Measurements from ENCODE around the gene PPAN.
A peak's percentile ranks its signal among the peaks of the same experiment; 100 is the strongest.

PPAN gene

DNA sequence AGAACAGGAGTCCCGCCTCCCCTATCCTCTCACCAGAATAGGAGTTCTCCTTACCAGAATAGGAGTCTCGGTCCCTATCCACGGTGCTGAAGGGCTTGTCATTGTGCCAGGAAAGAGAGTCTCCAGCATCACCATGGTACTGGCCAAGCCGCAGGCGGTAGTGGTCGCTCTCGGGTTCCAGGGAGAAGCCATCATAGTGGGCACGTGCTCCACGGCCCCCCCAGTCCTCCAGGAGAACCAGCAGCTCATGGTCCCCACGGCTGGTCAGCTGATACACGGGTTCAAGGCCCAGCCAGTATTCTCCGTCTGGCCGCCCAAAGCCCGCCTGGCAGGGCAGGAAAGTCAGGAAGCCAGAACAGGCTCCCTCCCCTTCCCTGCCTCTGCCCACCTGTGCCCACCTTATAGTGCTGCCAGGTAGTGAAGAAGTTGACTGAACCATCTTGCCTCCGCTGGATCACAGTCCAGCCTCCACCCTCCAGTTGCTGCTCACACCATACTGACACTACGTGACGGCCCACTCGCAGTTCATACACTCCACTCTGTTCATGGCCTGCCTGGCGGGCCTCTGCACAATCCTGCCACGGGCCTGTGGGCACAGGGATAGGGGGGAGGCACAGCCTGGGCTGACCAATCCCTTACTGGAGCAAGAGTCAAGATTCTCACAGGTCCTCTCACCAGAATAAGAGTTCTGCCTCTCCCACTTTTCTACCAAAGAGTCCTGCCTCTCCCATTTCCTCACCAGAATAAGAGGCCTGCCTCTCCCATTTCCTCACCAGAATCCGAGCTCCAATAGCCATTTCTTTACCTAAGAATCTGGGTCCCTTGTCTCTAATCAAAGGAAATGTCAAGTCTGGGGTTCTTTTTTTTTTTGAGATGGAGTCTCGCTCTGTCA, 12.6 kb upstream of the PPAN start:
- DNase-seq: no peak

DNA sequence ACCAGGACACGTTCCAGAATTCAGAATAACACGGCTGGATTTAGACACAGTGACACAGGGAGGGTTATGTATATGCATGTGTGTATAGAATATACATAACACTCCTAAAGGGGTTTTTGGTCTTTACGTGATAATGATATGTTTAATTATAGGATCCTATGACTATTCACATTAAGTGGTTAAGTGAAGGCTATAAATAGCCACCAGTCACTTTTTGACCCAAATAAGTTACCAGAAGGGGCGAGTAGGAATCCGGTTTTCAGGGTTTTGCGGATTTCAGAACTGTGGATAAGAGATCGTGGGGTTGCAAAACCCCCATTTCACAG, 10.6 kb upstream of the PPAN start:
- no peak for DNase-seq

DNA sequence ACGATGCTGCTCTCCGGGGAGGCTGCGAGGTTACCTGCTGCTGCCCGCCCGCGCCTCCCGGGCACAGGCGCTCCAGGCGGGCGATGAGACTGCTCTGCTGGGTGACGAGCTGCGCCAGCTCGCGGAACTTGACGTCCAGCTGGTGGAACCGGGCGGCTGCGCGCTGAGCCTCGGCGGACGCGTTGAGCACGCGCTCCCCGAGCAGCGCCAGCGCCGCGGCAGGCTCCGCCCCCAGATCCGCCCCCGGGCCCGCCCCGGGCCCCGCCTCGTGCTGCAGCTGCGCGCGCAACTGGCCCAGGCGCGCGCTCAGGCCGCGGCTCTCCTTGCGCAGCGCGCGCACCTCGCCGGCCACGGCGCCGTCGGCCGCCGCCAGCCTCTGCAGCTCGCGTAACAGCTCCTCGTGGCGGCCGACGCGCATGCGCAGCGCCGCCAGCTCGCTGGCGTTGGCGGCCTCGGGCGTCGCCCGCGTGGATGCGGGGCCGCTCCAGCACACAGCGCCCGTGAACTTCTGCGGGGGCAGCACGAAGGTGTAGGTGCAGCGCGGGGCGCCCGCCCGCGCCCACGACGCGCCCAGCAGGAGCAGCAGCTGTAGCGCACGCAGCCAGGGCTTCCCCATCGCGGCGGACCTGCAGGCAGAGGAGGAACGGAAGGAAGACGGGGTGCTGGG, 10.1 kb upstream of the PPAN start:
- DNase-seq: peak; percentile 85

DNA sequence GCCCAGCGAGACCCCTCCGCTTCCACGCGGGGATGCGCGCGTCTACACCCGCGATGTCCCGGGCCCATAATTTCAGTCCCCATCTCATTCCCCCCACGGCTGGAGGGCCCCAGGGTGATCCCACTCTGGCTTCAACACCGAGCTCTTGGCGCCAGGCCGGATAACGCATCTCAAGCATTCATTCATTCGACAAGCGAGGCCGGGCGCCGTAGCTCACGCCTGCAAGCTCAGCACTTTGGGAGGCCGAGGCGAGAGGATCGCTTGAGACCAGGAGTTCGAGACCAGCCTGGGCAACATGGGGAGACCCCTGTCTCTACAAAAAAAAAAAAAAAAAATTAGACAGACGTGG, 9.6 kb upstream of the PPAN start:
- DNase-seq: no peak

DNA sequence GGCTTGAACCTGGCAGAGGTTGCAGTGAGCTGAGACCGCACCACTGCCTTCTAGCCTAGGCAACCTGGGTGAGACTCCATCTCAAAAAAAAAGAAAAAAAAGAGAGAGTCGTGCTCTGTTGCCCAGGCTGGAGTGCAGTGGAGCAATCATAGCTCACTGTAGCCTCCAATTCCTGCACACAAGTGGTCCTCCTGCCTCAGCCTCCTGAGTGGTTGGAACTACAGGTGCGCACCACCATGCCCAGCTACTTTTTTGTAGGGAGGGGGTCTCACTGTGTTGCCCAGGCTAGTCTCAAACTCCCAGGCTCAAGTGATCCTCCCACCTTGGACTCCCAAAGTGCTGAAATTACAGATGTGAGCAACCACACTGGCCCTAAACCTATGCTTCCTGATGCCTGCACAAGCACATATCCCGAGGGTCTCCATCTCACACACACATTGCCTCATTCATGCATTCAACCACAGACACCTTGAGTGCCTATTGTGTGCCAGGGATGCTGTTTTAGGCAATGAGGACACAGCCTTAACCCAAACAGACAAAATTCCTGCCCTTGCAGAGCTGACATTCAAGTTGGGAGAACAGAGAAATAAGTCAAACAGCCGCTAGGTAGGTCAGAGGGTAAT, 5.9 kb upstream of the PPAN start:
- DNase-seq: no peak

DNA sequence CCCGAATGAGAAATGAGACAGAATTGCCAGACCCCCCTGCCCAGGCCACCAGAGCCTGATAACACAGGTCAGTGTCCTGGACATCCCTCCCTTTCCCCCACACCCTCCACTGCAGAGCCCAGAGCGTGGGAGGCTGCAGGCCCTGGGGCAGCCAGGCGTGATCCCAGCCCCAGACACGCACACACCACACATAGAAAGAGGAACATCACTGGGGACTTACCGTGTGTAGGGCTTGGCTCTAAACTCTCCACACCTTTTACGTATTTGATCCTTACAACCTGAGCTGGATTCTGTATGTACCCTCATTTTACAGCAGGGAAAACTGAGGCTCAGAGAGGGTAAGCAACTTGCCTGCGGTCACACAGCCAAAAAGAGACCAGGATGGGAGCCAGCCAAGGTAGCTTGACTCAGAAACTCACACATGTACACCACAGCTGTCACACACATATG, 3.4 kb upstream of the PPAN start:
- DNase-seq: peak; percentile 52

DNA sequence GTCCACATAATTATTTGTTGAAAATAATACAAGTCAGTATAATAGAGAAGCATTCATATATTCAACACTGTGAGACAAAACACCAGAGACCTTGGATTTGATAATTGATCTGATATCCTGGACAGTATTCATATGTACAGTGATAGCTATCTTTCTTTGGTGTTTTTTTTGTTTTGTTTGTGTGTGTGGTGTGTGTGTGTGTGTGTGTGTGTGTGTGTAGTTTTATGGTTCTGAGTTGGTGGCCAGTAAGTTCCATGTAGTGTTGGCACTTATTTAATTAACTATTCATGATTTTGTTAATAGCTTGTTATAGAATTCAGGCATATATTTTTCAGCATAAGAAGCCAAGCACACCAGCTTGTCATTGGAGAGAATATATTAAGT, 2.0 kb upstream of the PPAN start:
- DNase-seq: no peak

DNA sequence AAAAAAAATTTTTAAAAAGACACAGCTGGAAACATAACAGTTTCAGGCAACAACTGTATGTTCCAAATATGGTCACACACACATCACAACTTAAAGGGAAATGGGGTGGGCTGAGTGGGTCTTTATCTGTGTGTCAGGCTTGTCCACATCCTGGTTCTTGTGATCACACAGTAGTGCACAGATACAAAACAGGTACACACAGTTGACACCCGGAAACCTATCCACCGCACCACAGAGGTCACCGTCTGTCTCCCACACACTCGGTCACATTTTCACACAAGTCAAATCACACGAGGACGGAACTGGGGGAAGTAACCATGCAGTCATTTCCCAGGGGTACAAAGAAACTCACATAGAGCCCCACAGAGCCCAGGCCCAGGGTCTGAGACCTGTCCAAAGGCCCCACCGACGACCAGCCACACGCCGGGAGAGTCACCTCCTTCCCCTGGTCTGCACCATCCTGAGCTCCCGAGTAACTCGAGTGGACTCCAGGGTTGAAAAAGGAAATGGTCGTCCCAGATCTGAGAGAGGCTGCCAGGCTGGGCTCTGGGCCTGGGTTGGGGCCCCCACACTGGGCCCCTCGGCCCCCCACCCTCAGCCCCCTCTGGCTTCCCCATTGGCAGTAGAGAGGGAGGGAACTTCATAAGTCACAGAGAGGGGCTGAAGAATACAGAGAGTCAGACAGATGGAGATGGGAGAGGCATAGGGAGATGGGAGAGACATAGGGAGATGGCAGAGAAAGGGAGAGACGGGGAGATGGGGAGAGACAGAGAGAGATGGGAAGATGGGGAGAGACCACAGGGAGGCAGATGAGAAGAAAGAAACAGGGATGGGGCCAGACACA, 1.3 kb upstream of the PPAN start:
- DNase-seq: peak; percentile 94

DNA sequence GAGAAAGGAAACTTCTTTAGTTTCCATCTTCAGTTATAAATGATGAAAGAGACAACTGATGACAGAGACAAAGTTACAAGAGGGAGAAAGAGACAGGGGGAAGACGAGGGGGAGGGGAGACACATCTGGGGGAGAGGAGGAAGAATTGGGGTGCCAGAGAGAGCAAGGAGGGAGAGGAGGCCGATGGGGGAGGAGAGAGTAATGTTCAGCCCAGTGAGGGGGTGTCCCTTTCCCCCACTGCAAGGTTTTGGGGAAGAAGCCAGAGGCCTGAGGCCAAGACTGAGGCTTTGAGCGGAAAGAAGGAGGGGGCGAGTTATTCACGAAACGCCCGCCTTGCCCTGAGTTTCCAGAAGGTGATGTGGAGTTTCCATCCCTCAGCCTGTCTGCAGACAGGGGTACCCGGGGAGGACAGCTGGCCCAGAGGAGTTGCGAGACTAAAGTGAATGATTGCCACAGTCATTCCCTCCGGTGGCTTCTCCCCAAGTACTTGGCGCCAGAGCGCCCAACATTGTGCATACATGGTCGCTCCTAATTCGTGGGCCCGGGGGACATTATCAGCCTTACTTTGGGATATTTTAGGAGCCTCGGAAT, 558 bp upstream of the PPAN start:
- no peak for DNase-seq

DNA sequence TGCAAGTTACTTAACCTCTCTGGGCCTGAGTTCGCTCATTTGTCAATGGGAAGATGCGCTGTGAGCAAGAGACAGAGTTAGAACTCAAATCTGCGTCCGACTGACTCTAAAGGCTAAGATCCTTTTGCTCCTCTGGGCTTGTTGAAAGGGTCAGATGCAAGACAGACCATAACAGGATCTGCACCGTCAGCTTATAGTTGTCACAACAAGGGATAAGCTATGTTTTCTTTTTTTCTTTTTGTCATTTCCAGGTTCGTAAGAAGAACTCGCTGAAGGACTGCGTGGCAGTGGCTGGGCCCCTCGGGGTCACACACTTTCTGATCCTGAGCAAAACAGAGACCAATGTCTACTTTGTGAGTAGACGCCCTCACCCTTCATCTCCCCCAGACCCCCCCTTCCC, 1.1 kb downstream of the PPAN start:
- no peak for DNase-seq

DNA sequence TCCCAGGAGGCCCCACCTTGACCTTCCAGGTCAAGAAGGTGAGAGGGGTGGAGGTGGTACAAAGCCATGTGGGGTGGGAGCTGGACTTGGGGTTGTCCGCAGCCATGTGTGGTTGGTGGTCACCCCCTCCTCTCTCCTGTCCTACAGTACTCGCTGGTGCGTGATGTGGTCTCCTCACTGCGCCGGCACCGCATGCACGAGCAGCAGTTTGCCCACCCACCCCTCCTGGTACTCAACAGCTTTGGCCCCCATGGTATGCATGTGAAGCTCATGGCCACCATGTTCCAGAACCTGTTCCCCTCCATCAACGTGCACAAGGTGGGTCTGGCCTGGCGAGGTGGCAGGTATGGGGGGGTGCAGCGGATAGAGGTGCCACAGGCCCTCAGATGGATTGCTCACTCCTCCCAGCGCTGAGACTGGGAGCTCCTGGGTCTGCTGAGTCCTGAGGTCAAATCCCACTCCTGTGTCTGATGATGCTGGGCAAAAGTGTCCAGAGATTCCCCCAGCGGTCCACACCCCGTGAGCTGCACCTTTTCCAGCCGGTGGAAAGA, 1.7 kb downstream of the PPAN start:
- no peak for DNase-seq

DNA sequence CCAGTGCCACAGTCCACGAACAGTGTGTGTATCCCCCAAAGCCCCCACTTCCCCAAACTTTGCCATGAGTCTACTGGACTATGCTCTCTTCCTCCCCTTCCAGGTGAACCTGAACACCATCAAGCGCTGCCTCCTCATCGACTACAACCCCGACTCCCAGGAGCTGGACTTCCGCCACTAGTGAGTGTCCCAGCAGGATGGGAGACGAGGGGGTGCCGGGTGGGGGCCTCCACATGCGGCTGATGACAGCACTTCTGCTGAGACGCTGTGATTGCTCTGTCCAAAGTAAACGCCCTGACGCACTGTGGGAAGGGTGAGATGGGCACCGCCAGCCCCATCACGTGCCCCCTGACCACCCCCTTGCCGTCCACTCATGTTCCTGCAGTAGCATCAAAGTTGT, 3.4 kb downstream of the PPAN start:
- no peak for DNase-seq

DNA sequence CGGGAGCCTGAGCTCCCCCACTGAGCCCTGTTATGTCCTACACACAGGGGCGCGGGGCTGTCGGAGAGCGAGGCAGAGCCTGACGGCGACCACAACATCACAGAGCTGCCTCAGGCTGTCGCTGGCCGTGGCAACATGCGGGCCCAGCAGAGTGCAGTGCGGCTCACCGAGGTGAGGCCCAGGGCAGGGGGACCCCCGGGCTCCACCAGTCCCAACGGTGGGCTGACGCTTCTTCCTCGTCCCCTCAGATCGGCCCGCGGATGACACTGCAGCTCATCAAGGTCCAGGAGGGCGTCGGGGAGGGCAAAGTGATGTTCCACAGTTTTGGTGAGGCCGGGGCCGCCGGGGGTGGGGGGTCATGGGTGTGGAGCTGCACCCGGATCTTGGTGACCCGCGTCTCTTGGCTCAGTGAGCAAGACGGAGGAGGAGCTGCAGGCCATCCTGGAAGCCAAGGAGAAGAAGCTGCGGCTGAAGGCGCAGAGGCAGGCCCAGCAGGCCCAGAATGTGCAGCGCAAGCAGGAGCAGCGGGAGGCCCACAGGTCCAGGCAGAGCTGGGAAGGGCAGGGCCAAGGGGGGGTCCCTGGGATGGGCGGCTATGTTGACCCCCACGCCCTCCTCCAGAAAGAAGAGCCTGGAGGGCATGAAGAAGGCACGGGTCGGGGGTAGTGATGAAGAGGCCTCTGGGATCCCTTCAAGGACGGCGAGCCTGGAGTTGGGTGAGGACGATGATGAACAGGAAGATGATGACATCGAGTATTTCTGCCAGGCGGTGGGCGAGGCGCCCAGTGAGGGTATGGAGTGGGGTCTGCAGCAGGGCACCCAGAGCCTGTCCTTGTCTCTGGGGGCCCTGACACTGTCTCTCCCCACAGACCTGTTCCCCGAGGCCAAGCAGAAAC, 4.2 kb downstream of the PPAN start:
- no peak for DNase-seq

DNA sequence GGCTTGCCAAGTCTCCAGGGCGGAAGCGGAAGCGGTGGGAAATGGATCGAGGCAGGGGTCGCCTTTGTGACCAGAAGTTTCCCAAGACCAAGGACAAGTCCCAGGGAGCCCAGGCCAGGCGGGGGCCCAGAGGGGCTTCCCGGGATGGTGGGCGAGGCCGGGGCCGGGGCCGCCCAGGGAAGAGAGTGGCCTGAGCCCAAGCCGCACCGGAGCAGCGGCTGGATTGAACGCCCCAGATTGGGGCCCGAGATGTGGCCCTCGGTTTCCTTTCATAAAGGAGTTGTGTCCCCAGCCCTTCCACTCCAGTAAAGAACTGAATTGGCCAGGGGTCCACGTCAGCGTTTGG, 4.8 kb downstream of the PPAN start:
- DNase-seq: no peak

DNA sequence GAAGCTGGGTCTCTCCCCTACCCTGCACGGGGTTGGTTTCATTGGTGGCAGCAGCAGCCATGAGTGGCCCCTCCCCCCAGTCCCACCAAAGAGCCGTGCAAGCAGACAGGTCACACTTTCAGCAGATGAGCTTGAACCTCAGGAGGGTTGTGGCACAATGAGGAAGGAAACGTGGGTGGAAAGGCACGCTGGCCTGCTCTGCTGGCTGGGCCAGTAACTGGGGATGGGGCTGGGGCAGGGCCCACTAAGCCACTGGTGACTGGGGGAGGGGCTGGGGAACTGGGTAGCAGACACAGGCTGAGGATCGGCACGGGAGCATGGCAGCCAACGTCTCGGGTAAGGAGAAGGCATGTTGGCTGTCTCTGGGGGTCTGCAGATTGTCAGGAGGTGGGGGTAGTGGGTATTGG, 5.2 kb downstream of the PPAN start, which contains the start of gene P2RY11:
P2RY11 (plus strand) TSS at position 289 of the 407 bp plus-strand sequence; CDS start at position 318, 29 bp downstream.
- DNase-seq: peak; percentile 82

DNA sequence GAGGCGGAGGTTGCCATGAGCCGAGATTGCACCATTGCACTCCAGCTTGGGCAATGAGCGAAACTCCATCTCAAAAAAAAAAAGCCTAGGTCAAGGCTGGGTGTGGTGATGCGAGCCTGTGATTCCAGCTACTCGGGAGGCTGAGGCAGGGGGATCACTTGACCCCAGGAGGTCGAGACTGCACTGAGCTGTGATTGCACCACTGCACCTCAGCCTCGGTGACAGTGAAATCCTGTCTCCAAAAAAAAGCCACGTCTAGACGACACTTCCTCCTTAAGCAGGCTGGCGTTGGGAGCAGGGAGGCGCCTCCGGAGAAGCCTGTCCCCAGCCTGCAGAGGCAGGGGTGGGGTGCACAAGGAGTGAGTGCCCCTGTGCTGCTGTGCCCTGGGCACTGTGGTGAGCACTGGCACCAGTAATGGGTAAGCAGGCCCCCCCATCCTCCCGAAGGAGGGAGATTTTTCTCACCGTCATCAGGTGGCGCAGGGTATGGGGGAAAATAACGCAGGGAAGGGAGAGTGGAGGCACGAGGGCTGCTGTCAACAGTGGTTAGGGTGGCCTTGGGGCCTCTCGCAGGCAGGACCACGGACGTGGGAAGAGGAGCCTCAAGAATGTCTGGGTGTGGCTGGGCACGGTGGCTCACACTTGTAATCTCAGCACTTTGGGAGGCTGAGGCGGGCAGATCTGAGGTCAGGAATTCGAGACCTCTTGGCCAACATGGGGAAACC, 6.0 kb downstream of the PPAN start:
- no peak for DNase-seq

DNA sequence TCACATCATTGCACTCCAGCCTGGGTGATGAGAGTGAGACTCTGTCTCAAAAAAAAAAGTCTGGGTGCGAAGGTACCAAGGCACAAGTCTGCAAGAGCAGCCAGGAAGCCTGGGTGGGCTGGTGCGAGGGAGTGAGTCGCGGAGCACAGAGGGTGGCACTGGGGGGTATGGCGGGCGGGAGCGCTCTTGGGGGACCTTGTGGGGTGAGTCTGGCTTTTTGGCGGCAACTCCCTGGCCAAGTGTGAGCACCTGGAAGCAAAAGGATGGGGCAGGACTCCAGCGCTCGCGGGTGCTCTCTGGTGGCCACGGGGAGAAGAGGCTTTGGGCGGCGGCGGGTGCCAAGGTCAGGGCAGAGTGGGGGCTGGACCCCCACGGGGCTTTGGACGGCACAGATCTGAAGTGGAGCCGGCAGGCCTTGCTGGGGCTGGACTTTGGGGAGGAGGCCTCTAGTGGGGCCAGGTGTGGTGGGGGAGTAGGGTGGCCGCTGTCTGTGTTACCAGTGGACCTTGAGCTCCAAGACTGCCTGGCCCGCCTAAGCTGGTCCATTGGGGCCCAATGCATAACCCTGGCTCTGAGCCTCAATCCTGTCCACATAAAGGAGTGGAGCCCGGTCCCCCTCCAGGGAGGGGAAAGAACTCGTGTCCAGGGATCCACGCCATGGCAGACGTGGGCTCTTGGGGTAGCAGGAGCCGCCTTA, 6.9 kb downstream of the PPAN start:
- DNase-seq: no peak

DNA sequence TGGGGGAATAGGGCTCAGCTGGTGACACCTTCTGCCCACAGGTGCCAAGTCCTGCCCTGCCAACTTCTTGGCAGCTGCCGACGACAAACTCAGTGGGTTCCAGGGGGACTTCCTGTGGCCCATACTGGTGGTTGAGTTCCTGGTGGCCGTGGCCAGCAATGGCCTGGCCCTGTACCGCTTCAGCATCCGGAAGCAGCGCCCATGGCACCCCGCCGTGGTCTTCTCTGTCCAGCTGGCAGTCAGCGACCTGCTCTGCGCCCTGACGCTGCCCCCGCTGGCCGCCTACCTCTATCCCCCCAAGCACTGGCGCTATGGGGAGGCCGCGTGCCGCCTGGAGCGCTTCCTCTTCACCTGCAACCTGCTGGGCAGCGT, 7.4 kb downstream of the PPAN start:
- DNase-seq: no peak

DNA sequence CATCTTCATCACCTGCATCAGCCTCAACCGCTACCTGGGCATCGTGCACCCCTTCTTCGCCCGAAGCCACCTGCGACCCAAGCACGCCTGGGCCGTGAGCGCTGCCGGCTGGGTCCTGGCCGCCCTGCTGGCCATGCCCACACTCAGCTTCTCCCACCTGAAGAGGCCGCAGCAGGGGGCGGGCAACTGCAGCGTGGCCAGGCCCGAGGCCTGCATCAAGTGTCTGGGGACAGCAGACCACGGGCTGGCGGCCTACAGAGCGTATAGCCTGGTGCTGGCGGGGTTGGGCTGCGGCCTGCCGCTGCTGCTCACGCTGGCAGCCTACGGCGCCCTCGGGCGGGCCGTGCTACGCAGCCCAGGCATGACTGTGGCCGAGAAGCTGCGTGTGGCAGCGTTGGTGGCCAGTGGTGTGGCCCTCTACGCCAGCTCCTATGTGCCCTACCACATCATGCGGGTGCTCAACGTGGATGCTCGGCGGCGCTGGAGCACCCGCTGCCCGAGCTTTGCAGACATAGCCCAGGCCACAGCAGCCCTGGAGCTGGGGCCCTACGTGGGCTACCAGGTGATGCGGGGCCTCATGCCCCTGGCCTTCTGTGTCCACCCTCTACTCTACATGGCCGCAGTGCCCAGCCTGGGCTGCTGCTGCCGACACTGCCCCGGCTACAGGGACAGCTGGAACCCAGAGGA, 7.9 kb downstream of the PPAN start:
- no peak for DNase-seq

Measured in GDM1 (cell line).